ENCODE results near the gene RNU1-3. TPM values are rescaled to one million over a fixed set of nuclear protein-coding genes. Genes with fewer than 3 reads are reported as not detected.

The RNU1-3 gene
- total RNA-seq, 1 donor from 2014 or later, result 1,356 TPM

- Histone ChIP-seq H2AFZ (ENCODE audit: low read depth, low read length) (no peak overlapping the region), H3K4me1 (ENCODE audit: insufficient read depth, low read length) (peaks cover 11% of the 10 kb centered on the region), H3K27ac (ENCODE audit: low read depth, low read length) (no peak overlapping the region), H3K27me3 (ENCODE audit: insufficient read depth, low read length) (no peaks in the 10 kb centered on the region), H3K4me3 (ENCODE audit: insufficient read depth, low read depth, low read length) (no peak overlapping the region), H3K79me2 (ENCODE audit: insufficient read depth, low read length) (peaks cover 7% of the 10 kb centered on the region), H3K4me2 (ENCODE audit: low read length) (no peak overlapping the region), H4K20me1 (ENCODE audit: insufficient read depth, low read length) (peaks cover 18% of the 10 kb centered on the region), H3K9me3 (ENCODE audit: insufficient read depth, low read depth, low read length) (no peaks in the 10 kb centered on the region), H3K9ac (ENCODE audit: low read length) (no peak overlapping the region), H3K36me3 (ENCODE audit: insufficient read depth, low read length) (peaks cover 6% of the 10 kb centered on the region)
- Mint-ChIP-seq H3K27ac (ENCODE audit: unreplicated experiment) (no peak overlapping the region), H3K27me3 (ENCODE audit: low read depth, unreplicated experiment) (no peaks in the 10 kb centered on the region), H3K4me1 (ENCODE audit: low read depth, unreplicated experiment) (no peaks in the 10 kb centered on the region), H3K9me3 (ENCODE audit: unreplicated experiment) (no peaks in the 10 kb centered on the region), H3K4me3 (ENCODE audit: unreplicated experiment) (no peak overlapping the region), H3K36me3 (ENCODE audit: low read depth, unreplicated experiment) (no peaks in the 10 kb centered on the region)
- DNase-seq (ENCODE audit: low read depth) (no peak), FAIRE-seq (no peak)
- no peak for TF ChIP-seq CTCF (IDR thresholded peaks at IDR 0.05; ENCODE audit: insufficient read depth, low read depth, low read length)
- no peak for TF ChIP-seq EZH2 (IDR thresholded peaks at IDR 0.05; ENCODE audit: insufficient read depth, low read length)
These were observed 49.6 kb downstream of the RNU1-3 start for GRCh38 chr1:16617114-16617631.

Other genes starting within 250 kb of the RNU1-3 start
- gene SPATA21, start 229.5 kb downstream of the RNU1-3 start, total RNA-seq, result not detected in 2 replicates
- 78.2 and 80.9 TPM in 2 replicates for gene NECAP2, start 226.2 kb downstream of the RNU1-3 start, total RNA-seq
- 1,356 and 1,553 TPM in 2 replicates for gene RNU1-1, start 152.7 kb downstream of the RNU1-3 start, total RNA-seq
- 21.6 and 23.1 TPM in 2 replicates for gene NBPF1, start 53.4 kb downstream of the RNU1-3 start, total RNA-seq
- gene RNU1-4, start 73.6 kb upstream of the RNU1-3 start, total RNA-seq, result 1,356 and 1,553 TPM in 2 replicates
- 1,356 and 1,553 TPM in 2 replicates for gene RNU1-2, start 229.0 kb upstream of the RNU1-3 start, total RNA-seq